NCI-H526 treated with DMSO at 0.1 percent for 48 hours (cell line): Measurements from ENCODE around the gene ITLN1.

ENCODE experiments used
- DNase-seq: peaks from one replicate; lab custom pipeline; 2025; lab: John Stamatoyannopoulos, UW

Gene ITLN1

GRCh38 chr1:160858097-160858496, 26.9 kb downstream of the ITLN1 start:
- no peak for DNase-seq

- DNase-seq, result no peak
Observed at GRCh38 chr1:160855181-160855981, 29.6 kb downstream of the ITLN1 start.

GRCh38 chr1:160853754-160854153, 31.2 kb downstream of the ITLN1 start:
- DNase-seq, result no peak

- no peak for DNase-seq
Observed at GRCh38 chr1:160853014-160853413, 32.0 kb downstream of the ITLN1 start.

DNA sequence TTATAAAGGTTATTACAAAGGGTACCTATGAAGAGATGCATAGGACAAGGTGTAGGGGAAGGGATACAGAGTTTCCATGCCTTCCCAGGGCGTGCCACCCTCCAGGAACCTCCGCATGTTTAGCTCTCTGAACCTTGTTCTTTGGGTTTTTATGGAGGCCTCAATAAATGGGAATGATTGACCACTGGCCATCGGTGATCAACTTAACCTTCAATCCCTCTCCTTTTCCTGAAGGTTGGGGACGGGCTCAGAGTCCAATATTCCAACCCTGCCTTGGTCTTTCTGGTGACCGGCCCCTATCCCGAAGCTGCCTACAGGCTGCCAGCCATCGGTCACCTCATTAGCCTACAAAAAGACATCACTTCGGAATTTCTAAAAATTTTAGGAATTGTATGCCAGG, 34.0 kb downstream of the ITLN1 start:
- DNase-seq, result no peak

GRCh38 chr1:160850541-160850940, 34.4 kb downstream of the ITLN1 start:
- DNase-seq, result no peak

- no peak for DNase-seq
Observed at GRCh38 chr1:160846281-160846680, 38.7 kb downstream of the ITLN1 start.

DNA sequence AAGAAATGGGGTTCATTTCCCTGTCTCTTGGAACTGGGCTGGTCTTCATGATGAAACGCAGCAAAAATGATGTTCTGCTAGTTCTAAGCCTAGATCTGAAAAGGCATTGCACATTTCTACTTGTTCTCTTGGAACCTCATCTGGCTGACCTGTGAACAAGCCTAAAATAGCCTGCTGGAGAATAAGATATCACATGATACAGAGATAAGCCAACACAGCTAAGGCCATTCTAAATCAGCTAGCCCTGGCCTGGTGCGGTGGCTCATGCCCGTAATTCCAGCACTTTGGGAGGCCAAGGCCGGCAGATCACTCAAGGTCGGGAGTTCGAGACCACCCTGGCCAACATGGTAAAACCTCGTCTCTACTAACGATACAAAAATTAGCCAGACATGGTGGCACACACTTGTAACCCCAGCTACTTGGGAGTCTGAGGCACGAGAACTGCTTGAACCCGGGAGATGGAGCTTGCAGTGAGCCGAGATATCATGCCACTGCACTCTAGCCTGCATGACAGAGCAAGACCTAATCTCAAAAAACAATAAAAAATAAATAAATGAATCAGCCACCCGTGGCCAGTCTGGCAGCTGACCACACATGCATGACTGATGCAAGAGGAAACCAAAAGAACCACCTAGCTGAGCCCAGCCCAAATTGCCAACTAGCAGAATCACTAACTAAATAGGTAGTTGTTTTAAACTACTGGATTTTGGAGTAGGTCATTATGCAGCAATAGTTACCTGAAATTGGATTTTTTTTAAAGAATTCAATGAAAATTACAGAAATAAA, 40.3 kb downstream of the ITLN1 start:
- no peak for DNase-seq

- DNase-seq, result no peak
Observed at GRCh38 chr1:160841079-160841478, 43.9 kb downstream of the ITLN1 start.

DNA sequence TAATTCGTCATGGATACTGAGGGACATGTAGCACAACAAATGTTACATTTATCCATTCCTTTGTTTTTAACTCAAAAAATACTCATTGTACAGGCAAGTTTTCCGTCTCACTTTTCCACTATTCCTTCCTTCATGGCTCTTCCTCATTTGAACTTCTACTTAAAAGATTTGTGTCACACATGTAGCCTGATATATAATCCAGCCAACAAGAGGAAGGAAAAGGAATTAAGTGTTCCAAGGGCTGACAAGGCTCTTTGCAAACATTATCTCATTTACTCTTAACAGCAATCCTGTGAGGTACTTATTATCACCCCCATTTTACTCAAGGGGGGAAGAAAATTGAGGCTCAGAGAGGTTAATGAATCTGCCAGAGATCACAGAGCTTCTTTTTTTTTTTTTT, 45.2 kb downstream of the ITLN1 start:
- DNase-seq, result no peak

DNA sequence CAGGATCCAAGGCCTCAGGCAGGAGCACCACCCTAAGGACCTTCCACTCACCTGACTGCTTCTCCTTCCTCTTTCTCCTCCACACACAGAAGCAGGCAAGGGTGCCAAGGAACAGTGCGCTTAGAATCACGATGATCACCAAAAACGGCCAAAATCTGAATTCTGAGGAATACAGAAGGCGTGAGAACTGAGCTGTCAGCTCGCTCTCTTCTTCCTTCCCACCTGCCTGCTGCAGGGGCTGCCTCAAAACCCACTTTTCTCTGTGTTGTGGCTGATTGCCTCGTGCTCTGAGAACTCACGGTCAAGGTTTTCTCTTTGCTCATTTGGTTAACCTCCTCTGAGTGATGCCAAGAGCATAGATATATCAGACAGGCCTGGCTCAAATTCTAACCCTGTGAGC, 46.1 kb downstream of the ITLN1 start:
- DNase-seq, result no peak

GRCh38 chr1:160837558-160838205, 47.3 kb downstream of the ITLN1 start:
- no peak for DNase-seq

DNA sequence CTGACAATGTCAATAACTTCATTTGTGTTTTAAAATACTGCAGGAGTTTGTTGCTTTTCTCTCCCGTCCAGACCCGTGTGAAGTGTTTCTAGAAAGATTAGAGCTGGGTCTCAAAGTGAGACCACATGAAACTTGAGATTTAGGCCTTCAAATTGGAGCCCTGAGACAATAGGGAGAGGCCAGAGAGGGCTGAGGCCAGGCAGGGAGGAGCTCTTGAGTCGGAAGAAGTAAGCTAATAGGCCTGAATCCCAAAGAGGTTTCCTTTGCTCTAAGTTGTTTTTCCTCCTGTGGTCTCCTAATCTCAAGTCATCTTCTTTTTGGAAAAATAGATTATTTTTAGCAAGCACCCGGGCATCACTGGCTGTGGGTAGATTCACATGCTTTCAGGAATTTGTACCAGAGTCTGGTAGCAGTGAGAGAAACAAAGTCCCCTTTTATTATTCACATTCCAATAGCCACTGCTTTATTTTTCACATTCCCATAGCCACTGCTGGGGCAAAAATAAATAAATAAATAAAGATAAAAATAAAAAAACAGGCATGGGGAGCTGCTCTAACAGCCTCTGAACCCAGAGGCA, 47.9 kb downstream of the ITLN1 start:
- no peak for DNase-seq

DNA sequence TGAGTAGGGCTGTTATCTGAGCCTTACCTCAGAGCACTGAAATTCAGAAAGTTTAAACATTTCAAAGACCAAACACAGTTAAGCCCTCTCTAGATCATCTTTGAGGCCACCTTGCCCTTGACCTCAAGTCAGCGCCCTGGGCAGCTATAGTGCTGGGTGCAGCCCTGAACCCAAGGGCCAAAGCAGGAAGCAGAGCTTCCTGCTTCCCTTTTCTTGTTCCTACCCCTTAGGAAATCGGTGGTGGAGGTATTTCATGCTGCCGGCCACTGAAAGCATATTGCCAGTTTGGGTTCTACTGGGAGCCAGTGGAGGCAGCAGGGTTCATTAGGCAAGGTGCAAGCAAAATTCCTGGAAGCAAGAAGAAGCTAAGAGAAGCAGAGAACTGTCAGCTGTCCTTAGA, 48.4 kb downstream of the ITLN1 start:
- no peak for DNase-seq

GRCh38 chr1:160835751-160836150, 49.2 kb downstream of the ITLN1 start:
- no peak for DNase-seq

DNA sequence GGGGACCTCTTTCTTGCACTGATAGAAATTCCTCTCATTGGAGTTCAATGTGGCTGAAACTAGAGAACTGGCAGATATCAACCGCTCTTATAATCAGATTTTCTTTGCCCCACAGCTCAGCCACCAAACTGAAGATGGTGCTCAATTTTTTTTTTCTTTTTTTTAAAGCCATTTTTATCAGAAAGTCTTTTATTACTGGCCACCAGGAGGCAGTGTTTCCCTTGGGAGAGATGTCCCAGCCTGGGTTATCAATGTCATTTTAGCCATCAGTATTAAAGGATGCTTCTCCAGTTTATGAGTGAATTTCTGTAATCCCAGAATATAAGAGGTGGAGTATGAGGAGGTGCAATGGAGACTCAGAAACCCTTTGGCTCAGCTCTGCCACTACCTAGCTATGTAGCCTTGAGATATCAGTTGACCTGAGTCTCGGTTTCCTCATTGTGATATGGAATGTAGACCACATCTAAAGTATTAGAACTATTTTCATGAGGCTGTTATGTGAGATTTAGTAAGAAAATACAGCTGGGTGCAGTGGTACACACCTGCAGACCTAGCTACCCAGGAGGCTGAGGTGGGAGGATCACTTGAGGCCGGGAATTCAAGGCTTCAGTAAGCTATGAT, 49.9 kb downstream of the ITLN1 start:
- DNase-seq, result peak; percentile 21

DNA sequence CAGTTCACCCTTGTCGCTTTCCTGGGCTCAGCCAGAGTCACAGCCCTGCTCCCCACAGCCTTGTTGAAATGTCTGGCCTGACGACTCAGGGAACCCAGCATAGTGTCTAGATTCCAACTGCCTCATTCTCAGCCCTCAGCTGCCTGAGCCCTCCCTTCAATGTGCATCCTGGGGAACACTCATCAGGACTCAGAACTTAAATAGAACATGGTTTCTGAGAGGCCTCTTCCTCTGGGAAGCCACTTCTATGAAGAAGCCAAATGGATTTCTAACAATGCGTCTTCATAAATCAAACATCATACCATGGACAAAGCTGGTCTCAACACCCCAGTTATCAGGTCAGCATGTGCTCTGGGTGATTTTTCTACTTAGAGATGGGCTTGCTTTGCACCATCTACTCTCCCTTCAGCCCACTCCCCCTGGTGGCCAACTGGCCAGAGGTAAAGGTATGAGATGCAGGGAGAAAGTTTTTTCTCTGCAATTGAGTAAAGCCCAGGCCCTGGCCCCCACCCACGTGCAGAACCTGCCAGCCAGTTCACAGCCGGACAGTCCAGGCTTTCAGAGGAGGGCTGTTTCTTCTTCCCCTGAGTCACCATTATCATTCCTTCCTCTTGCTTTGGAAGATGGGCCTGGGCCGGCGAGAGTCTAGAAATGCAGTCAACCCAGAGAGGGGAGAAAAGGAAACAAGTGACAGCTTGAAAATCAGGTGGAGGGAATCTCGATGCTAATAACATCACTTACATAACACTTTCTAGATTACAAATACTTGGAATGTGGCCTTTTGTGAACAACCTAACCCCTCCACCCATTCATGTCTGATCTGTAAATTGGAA, 54.4 kb downstream of the ITLN1 start:
- DNase-seq, result peak; percentile 61

DNA sequence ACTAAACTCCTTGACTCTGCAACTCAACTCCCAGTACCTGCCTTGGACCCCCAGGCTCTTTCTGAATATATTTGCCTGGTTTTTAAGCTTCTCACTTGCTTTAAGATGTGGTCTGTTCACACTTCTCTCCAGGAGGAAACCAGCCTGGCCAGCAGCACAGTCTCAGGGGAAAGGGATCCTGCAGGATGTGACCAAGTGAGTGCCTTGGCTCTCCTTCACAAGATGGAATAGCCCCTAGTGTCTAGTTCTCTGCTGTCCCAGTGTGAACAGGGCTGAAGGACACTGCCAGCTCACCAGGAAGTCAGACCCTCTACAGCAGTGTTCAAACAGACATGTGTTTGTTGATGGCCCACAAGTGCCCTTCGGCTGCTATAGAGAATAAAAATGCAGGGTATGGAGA, 55.2 kb downstream of the ITLN1 start:
- no peak for DNase-seq

DNA sequence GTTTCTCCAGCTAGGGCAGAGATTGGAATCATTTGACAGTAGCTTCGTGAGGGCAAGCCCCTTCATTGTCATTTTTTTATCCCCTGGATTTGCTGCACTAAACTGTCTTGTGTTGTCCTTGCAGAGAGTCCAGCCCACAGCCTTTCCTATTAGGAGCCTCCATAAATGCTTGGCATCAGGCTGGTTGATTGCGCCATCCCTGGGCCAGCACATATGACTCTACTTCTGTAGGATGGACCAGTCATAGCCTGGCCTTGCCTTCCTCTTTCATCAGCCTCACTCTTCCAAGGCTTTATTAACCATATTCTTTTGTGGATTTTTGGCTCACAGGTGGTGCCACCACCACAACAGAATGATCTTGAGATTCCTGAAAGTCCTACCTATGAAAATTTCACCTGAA, 57.6 kb downstream of the ITLN1 start:
- no peak for DNase-seq

DNA sequence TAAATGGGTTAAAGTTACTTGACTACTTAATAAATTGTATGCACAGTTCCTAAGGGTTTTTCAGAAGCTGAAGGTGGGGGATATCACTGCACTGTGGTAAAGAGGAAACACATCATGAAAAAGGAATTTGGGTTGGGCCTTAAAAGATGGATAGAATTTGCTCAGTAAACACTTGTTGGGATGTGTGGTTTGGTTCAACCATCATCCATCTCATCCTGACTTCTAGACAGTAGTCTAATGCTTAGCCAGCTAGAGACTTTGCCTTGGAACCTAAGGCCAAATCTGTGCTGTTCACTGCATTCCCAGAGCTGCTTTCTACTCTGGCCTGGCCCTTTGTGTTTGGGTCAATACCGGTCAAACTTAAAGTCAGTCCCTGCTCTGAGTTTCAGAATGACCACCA, 58.4 kb downstream of the ITLN1 start:
- no peak for DNase-seq
